Thymus (tissue), 11 donors: ENCODE measurements around the gene RAD51B. TPM values are rescaled to one million over a fixed set of nuclear protein-coding genes. Genes with fewer than 3 reads are reported as not detected.

Source experiments
- DNase-seq, 9 donors: peaks; one replicate each; pipeline ENCODE4 v3.0.0-alpha.2; 2013; ENCODE audit warnings: low spot score in 9 of 9, low read depth in 6 of 9, missing footprints in 1 of 9
- H3K27ac ChIP-seq, 2 donors: one replicate each; pipeline ENCODE4 v1.5.1; 2013; ENCODE audit warnings: control low read depth in 1 of 2, low read depth in 1 of 2, low read length in 1 of 2, mild to moderate bottlenecking in 1 of 2, moderate library complexity in 1 of 2
- H3K27me3 ChIP-seq, 2 donors: one replicate each; pipeline ENCODE4 v1.5.1; 2013; ENCODE audit warnings: low read length in 1 of 2; ENCODE audit not compliant: control insufficient read depth in 2 of 2, insufficient read depth in 1 of 2
- H3K36me3 ChIP-seq, 2 donors: one replicate each; pipeline ENCODE4 v1.5.1; 2013; ENCODE audit warnings: low read length in 1 of 2, mild to moderate bottlenecking in 1 of 2, moderate library complexity in 1 of 2; ENCODE audit not compliant: control insufficient read depth in 2 of 2, insufficient read depth in 2 of 2
- H3K4me1 ChIP-seq, 2 donors: one replicate each; pipeline ENCODE4 v1.5.1; 2013; ENCODE audit warnings: low read length in 2 of 2; ENCODE audit not compliant: control insufficient read depth in 2 of 2, insufficient read depth in 2 of 2
- H3K4me3 ChIP-seq, 2 donors: one replicate each; pipeline ENCODE4 v1.5.1; 2013; ENCODE audit warnings: low read length in 2 of 2, control low read depth in 1 of 2, mild to moderate bottlenecking in 1 of 2
- H3K9me3 ChIP-seq, 2 donors: one replicate each; pipeline ENCODE4 v1.5.1; 2013; ENCODE audit warnings: low read length in 1 of 2, mild to moderate bottlenecking in 1 of 2; ENCODE audit not compliant: control insufficient read depth in 2 of 2, insufficient read depth in 1 of 2
- WGBS: extraction: QIAGEN DNeasy Blood & Tissue Kit; methylation state at CpG from one replicate; pipeline ENCODE4 v1.1.7; 2013; 5-methylcytosine and 5-hydroxymethylcytosine counted together
- polyA plus RNA-seq: library from polyadenylated mRNA; stranded (reverse); fragments of 200-250 nt; gene quantifications from one replicate; pipeline ENCODE4 v1.2.3, GENCODE V29; 2013
- total RNA-seq: library from RNA; stranded (reverse); fragments of 120-200 nt; gene quantifications from one replicate; pipeline ENCODE4 v1.2.4, GENCODE V29; 2013
- donor health status: healthy.

The RAD51B gene
- total and polyA plus RNA-seq, 2 donors: 7.8 to 17.8 TPM

DNA sequence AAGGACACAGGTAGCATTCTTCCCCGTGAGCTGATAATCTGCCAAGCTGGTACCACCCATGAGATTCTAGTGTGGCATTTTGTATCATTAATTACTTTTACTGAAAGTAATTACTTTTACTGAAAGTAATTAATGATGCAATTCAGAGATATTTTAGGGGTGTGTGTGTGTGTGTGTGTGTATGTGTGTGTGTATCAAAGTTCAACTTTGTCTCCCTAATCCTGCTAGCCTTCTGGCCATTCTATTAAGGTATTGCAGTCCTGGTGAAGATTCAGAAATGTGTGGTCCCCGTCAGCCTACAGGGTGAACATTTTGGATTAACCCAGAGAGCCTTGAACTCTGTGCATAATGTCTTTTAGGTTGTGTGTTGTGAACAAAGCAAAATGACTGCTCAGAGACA is 662.4 kb downstream of the RAD51B start:
- no peaks in the 10 kb centered on the region for H3K9me3 ChIP-seq
- no peaks in the 10 kb centered on the region for H3K27me3 ChIP-seq
- H3K4me3 ChIP-seq: no peak overlapping the region
- DNase-seq: no peak
- no peak overlapping the region for H3K27ac ChIP-seq
- H3K36me3 ChIP-seq: no peaks in the 10 kb centered on the region
- peaks cover 17 to 30% of the 10 kb centered on the region in 2 donors for H3K4me1 ChIP-seq
- 99% methylated on average over 2 of the region's 2 CpGs for WGBS

DNA sequence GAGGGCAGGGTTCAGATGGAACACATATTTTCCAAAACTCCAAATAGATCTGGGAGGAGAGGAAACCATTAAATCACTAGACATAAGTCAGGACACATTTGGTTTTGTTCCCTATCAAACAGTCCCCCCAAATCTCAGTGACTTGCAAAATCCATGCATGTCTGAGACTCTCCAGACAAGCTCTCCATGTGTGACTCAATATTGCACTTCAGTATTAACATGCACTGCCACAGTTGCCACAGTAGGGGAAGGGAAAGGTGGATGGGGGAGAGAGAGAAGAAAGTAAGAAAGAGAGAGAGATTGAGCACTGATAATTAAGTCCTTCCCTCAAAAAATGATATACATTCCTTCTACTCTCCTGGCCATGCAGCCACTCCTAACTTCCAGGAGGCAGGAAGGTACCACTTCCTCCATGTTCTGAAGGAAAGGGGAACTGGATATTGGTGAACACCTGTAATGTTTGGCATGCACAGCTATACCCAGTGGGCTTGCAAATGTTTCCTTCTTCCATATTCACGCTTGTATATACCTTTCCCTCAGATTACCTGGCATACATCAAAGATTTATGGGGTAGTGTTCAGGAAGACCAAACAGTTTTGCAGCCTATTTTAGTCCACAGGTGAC is 663.3 kb downstream of the RAD51B start:
- Histone ChIP-seq H3K27ac (peak overlapping the region in 1 of 2 donors; percentile 43), H3K4me3 (no peak overlapping the region), H3K9me3 (no peaks in the 10 kb centered on the region), H3K27me3 (no peaks in the 10 kb centered on the region), H3K4me1 (peaks cover 17 to 28% of the 10 kb centered on the region in 2 donors), H3K36me3 (no peaks in the 10 kb centered on the region)
- DNase-seq: peak in 1 of 9 donors; percentile 26
- 98% methylated on average over 1 of the region's 1 CpG for WGBS

DNA sequence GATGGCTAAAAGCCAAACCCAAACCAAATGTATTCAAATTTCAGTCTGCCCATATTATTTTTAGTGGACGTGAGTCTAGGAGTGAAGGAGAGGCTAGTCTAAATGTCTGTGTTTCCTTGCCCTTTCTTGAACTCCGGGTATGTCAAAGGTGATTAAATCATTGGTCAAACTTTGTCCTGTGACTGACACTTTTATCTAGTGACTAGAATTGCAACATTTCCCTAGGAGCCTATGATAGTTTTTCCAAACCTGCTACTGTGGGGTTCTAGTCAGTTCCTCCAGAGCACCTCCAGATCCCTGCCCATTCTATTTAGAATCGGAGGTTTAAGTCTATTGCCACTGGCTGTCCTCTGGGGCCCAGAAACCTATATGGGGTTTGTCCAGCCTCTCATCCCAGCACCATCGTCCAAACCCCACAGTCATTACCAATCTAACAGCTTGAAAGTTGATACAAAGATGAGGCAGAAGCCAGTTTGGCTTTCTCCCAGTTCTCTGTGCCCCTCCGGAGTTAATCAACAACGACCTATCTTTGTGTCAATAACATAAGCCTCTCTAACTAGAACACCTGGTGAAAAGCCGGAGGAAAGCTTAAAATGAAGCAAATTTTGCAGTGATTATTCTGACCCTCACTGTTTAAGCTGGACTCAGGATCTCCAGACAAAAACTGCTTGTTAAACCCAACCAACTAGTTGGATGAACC is 666.6 kb downstream of the RAD51B start:
- no peak overlapping the region for H3K27ac ChIP-seq
- peaks cover 17 to 31% of the 10 kb centered on the region in 2 donors for H3K4me1 ChIP-seq
- H3K27me3 ChIP-seq: no peaks in the 10 kb centered on the region
- DNase-seq: no peak
- H3K4me3 ChIP-seq: no peak overlapping the region
- no peaks in the 10 kb centered on the region for H3K9me3 ChIP-seq
- 97% methylated on average over 7 of the region's 7 CpGs for WGBS
- no peaks in the 10 kb centered on the region for H3K36me3 ChIP-seq

DNA sequence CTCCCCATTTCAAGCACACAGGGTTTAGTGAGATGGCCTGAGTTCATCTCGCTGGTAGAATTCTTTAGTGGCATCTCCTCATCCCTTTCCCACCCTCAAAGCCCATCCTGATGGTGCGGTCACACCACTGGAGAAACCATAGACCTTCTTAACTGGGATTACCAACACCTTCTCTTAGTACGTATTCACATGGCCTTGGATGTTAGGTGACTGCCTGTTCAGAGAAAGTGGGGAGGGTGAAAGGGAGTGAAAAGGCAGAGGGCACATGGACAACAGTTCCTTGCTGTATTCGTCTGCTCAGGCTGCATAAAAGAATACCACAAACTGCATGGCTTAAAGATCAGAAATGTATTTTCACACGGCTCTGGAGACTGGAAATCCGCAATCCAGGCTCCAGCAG is 667.2 kb downstream of the RAD51B start:
- Histone ChIP-seq H3K27ac (no peak overlapping the region), H3K4me1 (peaks cover 17 to 31% of the 10 kb centered on the region in 2 donors), H3K4me3 (no peak overlapping the region), H3K9me3 (no peaks in the 10 kb centered on the region), H3K27me3 (no peaks in the 10 kb centered on the region), H3K36me3 (no peaks in the 10 kb centered on the region)
- WGBS: 97% methylated on average over 6 of the region's 6 CpGs
- DNase-seq: no peak

DNA sequence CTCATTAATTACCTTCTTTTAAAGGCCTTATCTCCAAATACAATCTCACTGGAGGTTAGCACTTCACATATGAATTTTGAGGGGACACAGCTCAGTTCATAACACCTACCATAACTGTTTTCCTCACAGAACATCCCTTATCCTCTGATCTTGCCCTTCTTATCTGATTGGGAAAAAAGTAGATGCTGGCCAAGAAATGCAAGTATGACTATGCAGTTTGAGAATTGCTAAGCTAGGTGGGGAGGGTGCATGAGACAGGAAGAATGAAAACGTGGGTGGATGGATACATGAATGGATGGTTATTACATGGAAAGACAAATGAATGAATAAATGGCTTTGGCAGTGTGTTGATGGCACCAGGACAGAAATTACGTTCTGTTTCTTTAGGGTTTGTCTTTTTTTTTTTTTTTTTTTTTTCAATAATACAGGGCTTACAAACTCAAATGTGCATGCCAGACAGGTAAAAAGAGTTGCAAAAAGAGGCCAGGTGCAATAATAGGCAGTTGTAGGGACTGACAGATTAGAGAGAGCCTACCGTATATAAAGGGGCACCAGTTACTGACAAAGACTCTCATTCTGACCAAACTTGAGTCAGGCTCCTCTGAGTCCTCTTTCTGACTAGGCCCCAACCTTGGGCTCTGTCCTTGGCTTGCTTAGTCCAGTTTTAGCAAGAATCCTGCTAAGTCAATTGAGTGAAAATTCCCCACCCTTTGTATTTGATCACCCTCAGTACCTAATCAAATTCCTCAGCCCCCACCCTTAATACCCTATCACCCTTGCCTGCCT is 668.4 kb downstream of the RAD51B start:
- H3K4me3 ChIP-seq: no peak overlapping the region
- no peak overlapping the region for H3K27ac ChIP-seq
- DNase-seq: no peak
- WGBS: 93% methylated on average over 3 of the region's 3 CpGs
- H3K9me3 ChIP-seq: no peaks in the 10 kb centered on the region
- peaks cover 16 to 32% of the 10 kb centered on the region in 2 donors for H3K4me1 ChIP-seq
- H3K27me3 ChIP-seq: no peaks in the 10 kb centered on the region
- no peaks in the 10 kb centered on the region for H3K36me3 ChIP-seq

DNA sequence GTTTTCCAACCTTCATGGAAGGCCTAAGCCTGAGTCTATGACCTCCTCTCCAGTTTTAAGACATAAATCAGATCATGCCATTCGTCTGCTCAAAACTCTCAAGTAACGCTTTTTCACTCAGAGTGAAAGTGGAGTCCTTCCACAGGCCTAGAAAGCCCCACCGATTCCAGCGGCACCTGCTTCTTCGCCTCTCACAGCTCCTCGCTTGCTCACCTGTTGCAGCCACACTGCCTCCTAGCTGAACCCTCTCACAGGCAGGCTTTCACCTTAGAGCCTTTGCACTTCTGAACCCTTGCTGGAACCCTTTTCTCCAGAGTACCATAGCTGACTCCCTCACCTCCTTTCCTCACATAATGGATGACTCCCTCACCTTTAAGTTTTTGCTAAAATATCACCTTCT is 672.2 kb downstream of the RAD51B start:
- 97% methylated on average over 6 of the region's 6 CpGs for WGBS

DNA sequence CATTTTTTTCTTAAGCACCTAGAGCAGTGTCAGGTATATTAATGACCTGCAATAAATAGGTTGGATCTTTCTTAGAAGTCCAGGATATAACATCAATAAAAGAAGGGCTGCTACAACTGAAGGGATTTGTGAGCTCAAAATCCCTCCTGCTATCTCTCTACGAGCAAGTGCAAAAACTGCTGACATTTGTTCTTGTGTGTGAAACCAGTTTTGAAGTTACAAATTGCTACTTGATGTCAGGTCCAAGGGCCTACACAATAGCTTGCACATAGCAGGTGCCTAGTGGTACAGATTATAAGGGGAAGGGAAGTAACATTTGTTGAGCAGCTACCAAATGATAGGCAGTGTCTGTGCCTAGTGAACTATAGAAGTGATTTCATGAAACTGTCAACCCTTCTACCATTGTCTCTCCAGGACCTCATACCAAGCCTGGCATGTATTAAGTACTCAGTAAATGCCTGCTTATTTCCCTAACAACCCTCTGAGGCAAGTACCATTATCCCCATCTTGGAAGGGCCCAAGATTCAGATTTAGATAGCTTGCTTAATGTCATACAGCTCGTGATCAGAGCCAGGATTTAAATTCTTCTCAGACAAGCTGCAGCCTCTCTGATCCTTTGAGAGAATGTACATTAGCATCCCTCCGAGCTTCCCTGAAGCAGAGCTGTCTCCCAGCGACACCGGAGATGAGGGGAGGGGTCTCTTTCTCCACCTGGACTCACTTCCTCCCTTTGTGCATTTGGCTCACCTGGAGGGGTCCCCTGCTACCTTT is 673.0 kb downstream of the RAD51B start:
- Histone ChIP-seq H3K4me1 (peaks cover 7 to 35% of the 10 kb centered on the region in 2 donors), H3K27ac (no peak overlapping the region), H3K9me3 (no peaks in the 10 kb centered on the region), H3K36me3 (no peaks in the 10 kb centered on the region), H3K4me3 (no peak overlapping the region), H3K27me3 (no peaks in the 10 kb centered on the region)
- DNase-seq: no peak
- WGBS: 95% methylated on average over 5 of the region's 5 CpGs

More for the DNA sequence above, 672.2 kb downstream of the RAD51B start:
- Histone ChIP-seq H3K27me3 (no peaks in the 10 kb centered on the region), H3K4me1 (peaks cover 7 to 35% of the 10 kb centered on the region in 2 donors), H3K4me3 (no peak overlapping the region), H3K9me3 (no peaks in the 10 kb centered on the region), H3K27ac (no peak overlapping the region), H3K36me3 (no peaks in the 10 kb centered on the region)
- DNase-seq: no peak

DNA sequence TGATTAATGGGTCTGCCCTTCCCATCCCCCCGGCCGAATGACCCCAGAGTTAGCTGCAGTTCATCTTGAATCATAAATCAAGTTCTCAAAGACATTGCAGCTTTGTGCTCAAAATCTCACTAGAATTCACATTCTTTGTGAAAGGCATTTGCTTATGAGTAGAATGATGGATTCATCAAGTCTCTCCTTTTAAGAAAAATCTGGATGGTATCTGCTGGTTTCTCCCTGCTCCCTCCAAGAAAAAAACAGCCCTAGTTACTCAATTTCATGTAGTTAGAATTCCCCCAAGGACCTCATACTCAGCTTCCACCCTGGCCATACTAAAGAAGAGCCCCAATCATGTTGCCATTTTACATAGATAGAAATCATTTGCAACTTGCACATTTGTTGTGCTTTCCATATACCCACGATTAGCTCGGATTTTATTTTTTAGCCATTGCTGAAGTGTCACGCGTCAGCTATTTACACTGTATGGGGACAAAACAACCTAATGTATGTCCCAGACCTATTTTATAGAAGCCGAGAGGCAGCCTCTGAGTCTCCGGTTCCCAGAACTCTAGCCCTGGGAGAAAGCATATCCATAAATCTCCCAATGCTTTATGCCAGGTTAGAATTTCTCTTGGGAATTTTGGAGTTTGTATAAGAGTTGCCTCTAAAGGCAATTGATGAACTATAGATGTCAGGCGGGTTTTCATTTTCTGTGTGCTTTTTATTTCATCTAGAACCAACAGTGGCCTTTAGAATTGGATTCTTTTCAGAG is 673.8 kb downstream of the RAD51B start:
- DNase-seq: no peak
- Histone ChIP-seq H3K27ac (no peak overlapping the region), H3K4me1 (peaks cover 7 to 32% of the 10 kb centered on the region in 2 donors), H3K36me3 (no peaks in the 10 kb centered on the region), H3K27me3 (no peaks in the 10 kb centered on the region), H3K4me3 (no peak overlapping the region), H3K9me3 (no peaks in the 10 kb centered on the region)
- 99% methylated on average over 9 of the region's 9 CpGs for WGBS
